Measurements from ENCODE around the gene ELFN2.

The ELFN2 gene

DNA sequence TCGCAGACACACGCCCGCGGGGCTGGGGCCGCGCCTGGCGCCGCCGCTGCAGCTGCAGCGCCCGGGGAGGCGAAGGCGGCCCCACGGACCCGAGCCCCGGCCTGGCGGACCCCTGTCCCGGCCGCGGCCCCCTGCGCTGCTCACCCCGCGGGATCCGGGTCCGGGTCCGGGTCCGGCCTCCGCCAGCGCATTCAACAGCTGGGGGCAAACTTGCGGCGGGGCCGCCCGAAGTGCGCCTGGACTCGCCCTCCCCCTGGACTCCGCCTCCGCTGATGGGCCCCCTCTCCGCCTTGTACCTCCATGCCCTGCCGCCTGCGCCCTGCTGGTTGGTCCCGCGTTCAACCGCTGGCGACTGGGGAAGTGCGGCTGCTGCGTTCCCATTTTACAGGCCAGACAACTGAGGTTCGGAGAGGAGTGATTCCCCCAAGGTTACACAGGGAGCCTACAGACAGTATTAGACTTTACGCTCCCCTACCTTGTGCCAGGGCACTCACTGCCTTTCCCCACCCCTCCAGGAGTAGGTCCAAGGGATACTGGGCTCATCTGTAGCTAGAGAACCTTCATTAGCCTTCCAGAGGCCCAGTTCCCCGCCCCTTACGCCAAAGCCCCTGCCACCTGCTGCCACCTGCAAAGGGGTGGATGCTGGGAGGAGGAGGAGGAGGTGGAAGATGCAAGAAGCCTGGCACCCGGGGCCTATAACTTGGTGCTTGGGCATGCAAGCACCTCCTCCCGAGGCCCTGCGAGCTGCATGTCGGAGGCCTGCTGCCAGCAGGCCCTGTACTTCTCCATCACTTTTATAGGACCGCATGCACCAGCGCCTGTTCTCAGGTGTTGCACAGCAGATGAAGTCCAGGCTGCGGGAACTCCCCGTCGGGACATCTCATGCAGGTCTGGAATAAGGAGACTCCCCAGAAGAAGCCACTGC lies 694 bp upstream of the ELFN2 start:
- in situ Hi-C loops (cut with MboI; ENCODE audit: low sequenced_read_pairs) = no loop called here

DNA sequence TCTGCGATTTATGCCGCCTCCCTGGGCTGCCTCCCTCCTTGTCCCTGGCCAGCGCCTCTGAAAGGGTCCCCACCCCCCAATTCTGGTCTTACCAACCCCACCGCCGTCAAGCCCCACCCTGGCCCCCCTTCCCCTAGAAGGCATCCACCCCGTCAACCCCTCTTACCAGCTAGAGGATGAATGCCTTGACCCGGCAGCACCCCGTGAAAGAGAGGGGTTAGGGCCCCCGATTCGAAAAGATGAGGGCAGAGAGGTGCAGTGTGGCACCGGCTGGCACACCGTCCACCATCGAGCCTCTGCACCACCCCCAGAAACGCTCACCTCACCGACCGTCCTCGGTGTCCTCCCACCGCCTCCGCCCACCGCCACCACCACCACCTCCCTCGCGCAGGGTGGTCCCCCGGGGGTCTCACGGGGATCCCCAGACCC lies 559 bp downstream of the ELFN2 start:
- in situ Hi-C loops (cut with MboI; ENCODE audit: low sequenced_read_pairs) = no loop called here

DNA sequence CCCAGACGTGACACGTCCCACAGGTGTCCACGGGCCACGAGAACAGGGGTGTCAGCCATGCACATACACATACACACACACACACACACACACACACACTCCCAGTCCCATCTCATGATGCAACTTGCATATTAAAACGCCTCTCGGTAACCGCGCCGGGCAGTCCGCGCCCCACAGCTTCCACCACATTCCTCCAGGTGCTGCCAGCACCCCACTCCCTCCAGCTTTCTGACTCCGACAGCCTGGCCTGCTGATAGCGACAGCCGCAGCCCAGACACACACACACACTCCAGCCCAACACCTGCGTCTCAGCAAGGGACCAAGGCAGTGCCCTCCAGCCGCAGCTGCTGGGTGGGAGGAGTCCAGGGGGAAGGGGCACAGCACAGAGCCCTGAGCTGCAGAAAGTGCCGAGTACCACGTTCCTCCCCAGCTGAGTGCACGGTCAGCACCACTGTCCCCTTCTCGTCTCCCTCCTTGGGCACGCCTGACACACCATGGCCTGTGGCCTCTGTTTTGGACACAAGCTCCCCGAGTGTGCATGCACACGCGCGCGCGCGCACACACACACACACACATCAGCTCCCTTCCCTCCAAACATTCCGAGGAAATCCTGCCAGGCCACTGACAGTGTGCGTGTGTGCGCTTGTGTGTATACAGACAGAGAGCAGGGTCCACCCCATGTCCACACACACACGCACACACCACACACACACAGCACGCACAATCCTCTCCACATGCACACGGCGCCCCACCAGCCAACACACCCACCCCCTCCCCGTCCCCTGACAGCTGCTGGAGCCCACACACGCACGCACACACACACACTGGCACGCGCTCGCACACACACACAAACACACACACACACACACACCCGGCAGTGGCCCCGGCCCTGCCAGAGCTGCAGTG lies 1.2 kb downstream of the ELFN2 start:
- in situ Hi-C loops (cut with MboI; ENCODE audit: low sequenced_read_pairs) = no loop called here

DNA sequence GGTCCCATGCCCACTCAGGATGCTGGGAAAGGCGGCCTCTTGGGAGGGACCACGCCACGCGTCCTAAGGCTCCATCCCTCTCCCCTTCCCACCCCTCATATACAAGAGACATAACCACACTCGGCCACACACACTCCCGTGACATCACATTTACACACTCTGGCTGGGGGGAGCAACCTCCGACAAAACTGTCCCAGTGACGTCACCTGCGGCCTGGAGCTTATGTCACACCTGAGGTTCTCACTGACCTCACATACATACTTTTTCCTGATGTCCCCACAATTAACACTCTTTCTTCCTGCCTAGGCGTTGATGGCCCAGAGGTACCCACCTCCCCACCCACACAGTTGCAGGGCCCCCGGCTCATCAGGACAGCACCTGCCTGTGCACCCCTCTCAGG lies 1.9 kb downstream of the ELFN2 start:
- in situ Hi-C loops (cut with MboI; ENCODE audit: low sequenced_read_pairs) = no loop called here

DNA sequence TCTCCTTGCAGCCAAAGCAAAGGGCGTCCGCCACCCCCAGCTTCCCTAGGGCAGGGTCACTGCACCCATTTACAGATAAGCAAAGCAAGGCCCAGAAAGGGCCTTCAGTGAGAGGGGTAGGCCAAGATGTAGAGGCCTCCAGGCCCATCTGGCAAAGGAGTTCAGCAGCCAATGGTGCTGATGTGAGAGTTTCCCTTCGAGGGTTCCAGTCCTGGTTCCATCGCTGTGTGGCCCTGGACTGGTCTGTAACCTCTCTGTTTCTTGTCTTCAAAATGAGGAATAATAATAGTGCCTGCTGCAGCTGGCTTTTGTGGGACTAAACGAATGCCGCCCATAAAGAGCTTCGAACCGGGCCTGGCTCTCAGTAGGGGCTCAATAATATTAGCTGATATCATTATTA lies 4.0 kb downstream of the ELFN2 start:
- in situ Hi-C loops (cut with MboI; ENCODE audit: low sequenced_read_pairs) = no loop called here

DNA sequence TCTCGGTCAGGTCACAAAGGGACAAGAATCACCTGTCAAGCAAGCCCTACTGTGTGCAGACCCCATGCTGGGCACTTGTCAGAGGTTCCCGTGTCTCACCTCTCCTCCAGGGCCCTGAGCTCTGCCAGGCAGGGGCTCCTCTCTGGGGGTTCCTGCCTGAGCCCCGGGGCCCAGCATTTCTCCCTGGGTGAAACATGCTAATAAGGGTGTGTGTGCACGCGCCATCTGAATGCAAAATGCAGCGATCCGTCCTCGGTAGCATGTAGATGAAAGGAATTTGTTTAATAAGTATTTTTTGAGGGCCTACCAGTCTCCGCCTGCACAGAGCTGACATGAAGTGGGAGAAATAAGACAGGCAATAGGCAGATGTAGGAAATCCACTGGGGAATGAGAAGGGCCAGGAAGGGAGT lies 5.8 kb downstream of the ELFN2 start:
- in situ Hi-C loops (cut with MboI; ENCODE audit: low sequenced_read_pairs) = no loop called here

DNA sequence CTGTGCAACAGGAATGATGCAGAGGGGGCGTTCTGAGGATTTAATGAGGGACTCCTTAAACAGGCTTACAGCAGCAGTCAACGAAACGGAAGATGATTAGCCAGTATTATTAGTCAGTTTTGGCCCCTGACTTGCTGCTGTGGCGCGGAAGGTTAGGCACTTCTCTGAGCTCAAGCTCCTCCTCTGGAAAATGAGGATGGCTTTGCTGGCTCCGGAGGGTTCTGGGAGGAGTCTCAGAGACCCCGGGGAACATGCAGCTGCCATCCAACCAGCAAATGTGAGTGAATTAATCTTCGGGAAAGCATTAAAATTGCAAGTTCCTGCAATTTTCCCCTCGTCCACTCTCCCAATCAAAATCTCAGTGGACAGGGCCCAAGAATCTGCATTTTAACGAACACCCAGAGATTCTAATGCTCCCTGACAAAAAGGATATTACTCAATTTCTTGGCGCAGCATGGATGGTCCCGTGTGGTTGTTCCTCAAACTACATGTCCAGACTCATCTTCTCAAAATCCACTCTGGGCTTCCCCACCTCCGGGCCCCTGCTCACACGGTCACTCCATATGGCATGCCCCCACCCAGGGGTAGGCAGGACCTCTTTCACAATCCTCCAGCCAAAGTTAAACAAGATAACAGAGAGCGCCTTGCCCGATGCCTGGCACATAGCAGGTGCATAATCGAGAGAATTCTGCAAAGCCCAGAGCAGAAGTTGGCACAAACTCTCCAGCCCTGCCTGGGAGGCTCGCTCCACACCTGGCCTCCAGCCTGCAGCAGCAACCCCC lies 6.4 kb downstream of the ELFN2 start:
- in situ Hi-C loops (cut with MboI; ENCODE audit: low sequenced_read_pairs) = no loop called here

DNA sequence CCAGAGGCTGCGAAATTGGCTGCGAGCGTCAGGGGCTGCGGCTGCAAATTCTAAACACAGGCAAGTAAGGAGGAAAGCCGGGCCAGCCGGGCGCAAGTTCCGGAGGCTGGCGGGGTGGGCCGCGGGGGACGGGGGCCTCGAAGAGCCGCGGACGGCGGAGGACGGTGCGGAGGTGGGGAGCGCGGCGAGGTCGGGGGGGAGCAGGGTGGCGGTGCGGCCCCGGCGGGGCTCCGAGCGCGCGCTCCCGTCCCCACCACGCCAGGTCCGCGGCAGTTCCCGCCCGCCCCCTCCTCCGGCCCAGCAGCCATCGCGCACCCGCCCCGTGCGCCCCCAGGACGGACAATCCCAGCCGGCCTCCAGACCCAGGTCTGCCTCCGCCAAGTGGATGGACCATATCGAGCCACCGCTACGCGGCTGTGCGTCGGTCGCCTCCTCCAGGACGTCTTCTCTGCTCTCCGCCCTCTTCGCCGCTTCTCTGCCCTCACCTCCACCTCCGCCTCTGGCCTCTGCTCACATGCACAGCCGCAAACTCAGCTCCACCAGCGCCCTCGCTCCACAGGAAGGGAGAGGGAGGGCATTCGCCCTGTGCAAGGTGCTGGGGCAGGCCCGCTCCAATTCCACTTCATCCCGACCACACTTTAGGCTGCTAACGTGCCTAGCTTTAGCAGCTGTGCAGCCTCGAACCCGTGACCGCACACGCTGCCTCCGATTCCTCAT lies 7.2 kb downstream of the ELFN2 start:
- in situ Hi-C loops (cut with MboI; ENCODE audit: low sequenced_read_pairs) = no loop called here

DNA sequence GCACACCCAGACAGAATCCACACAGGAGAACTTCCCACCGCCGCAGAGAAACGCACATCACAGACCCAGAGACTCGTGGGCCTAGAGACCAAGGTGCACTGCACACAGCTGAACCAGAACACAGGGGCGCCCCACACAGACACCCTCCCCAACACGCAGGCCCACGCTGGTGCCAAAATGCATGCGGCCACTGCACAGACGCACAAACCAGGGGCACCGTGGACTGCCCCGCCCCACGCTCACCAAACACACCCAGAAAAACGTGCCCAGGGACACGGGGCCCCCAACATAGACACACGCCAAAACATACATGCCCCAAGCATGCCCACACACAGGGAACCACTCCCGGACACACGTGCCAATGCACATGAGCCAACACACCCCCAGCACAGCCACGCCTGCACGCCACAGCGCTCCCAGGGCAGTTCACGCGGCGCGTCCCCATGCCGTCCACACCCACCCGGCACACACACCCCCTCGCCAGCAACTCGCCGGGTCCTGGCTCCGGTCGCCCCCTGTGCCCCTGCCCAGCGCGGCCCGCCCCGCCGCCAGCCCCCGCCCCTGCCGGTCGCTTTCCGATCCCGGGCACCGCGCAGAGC lies 7.8 kb downstream of the ELFN2 start:
- in situ Hi-C loops (cut with MboI; ENCODE audit: low sequenced_read_pairs) = no loop called here

DNA sequence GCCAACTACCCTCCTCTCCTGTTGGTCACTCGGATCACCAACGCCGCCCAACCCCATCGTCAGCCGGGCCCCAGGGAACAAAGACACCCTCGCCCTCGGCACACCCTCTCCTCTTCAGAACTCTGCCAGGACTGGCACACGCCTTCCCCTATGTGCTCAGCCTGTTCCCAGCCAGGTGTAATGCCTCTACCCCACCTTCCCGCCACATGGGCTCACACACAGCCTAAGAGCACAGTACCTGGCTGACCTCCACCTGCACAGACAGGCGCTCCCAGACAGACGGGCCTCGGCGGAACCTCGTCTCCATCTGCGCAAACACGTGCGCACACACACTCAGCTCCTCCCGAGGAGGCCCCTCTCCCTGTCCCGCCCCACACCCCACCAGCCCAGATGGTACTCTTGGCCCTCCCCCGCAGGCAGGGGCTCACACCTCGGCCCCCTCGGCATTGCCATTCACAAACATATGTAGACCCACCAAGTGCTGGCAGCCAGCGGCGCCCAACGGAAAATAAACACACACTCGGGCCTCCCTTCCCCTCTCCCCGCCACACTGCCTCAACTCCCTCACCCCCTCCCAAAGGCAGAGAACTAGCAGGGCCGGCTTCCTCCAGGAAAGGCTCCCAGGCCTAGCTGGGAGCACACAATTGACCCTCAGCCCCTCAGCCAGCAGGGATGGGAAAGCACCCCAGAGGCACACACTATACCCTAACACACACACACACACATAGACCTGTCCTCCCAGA lies 8.5 kb downstream of the ELFN2 start:
- in situ Hi-C loops (cut with MboI; ENCODE audit: low sequenced_read_pairs) = no loop called here

DNA sequence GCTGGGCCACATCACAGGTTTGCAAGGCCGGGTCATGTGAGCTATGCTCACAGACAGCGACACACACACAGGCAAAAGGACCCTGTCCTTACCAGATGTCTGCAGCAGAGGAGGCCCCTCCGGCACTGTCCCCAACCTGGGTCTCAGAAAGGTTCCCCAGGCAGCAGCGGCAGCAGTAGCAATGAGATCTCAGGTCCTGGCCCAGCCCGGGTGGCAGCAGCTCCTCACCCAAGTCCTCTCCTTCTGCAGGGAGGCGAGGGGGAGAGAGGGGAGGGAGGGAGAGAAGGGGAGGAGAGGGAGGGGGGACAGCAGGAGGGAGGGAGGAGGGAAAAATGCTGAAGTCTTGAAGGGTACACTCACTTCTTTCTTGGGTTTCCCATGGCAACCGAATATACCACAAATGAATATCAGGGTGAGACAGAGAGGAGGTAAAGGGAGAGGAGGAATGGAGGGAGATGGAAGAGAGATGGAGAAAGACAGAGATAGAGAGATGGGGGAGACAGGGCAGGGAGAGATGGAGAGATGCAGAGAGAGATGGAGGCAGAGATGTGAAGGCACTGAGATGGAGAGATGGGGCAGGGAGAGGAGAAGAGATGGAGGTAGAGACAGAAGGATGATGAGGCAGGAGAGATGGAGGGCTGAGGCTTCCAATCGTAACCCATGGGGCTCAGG lies 9.5 kb downstream of the ELFN2 start:
- in situ Hi-C loops (cut with MboI; ENCODE audit: low sequenced_read_pairs) = no loop called here

DNA sequence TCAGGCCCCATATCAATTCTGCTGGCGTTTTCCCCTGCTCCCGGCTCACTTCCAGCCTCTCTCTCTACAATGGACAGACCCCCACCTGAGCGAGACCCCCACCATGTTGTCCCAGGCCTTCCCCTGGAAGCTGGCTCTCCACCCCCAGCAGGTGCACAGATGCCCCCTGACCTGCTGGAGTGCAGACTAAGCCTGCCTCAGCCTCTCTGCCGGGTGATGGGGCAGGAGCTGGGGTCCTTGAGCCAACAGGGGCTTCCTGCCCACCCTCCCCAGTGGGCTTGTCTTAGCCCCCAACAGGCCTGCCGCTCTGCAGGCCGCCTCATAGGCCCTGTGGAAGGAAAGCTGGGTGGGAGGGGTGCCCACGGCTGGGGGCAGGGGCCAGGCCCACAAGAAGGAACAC lies 10.0 kb downstream of the ELFN2 start:
- in situ Hi-C loops (cut with MboI; ENCODE audit: low sequenced_read_pairs) = no loop called here

DNA sequence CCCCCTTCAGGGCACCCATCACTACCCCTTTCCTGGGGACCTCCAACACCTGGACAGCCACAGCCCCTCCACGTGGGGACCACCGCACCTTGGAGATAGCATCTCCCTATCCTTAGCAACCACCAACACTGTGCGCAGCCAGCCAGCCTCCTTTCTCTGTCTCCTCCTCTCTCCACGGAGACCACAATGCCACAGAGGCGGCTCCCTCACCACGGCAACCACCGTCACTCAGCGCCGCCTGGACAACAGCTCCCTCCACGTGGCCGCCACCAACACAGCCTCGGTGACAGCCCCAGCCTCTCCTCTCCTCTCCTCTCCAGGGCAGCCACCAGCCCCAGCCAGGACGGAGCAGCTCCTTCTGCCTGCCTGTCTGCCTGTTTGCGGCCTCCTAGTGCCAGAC lies 10.5 kb downstream of the ELFN2 start:
- in situ Hi-C loops (cut with MboI; ENCODE audit: low sequenced_read_pairs) = no loop called here

DNA sequence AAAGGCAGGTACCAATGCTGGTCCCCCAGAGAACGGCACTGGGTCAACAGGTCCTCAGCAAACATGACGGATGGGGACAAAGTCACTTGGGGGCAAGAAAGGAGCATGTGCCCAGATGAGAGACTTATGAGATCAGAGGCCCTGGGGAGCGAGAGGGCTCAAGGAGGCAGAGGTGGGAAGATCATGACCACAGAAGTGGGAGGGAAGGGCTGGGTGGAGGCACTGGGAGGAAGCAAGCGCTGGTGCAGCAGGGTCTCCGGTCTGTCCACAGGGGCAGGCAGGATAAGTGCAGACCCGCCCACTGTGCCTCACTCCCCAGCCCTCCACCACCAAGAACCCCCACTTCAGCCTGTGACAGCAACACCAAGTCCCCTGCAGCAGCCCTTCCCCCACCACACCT lies 10.9 kb downstream of the ELFN2 start:
- in situ Hi-C loops (cut with MboI; ENCODE audit: low sequenced_read_pairs) = no loop called here

DNA sequence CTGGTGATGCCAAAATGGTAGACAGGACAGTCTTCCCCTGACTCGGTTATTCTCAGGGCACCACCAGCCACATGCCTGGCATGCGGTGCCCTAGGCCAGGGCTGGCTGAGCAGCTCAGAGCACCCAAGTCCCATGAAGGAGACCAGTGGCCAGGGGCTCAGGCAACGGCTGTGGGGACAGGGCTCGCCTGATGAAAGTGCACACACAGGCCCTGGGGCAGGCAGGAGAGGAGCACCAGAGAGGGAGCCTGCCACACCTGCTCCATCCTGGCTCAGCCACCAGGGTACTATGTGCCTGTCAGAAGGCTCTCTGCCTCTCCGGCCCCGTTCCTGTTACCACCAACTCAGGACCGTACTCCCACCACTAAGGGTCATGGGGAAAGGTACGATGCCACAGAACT lies 12.1 kb downstream of the ELFN2 start:
- in situ Hi-C loops (cut with MboI; ENCODE audit: low sequenced_read_pairs) = no loop called here

DNA sequence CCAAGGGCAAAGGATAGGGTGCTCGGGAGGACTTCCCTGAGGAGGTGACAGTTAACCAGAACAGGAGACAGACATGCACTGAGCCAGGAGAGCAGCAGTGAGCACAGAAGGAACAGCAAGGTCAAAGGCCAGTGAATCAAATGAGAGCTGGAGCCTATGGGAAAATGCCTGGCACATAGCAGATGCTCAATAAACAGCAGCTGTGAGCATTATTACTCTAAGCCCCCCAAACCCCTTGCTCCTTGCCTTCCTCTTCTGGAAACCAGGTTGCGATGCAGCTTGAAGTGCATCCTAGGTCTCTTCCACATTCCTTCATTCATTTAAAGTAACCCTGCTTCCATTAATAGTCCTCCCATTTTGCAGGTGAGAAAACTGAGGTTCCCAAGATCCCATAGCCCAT lies 13.0 kb downstream of the ELFN2 start:
- in situ Hi-C loops (cut with MboI; ENCODE audit: low sequenced_read_pairs) = no loop called here

DNA sequence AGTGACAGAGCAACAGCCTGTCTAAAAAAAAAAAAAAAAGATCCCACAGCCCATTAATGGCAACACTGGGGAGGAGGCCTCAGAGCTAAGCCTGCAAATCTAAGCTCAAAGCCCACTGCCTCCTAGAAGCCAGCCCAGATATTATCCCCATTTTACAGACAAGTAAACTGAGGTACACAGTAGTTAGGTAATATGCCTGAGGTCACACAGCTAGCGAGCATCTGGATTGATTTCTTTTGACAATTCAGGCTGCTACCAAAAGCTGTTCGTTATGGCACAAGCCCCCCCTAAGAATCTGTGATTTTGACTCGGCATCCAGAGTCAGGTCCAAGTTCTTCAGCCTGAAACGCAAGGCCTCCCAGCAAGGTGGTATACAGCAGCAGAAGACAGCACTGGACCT lies 13.7 kb downstream of the ELFN2 start:
- in situ Hi-C loops (cut with MboI; ENCODE audit: low sequenced_read_pairs) = no loop called here

DNA sequence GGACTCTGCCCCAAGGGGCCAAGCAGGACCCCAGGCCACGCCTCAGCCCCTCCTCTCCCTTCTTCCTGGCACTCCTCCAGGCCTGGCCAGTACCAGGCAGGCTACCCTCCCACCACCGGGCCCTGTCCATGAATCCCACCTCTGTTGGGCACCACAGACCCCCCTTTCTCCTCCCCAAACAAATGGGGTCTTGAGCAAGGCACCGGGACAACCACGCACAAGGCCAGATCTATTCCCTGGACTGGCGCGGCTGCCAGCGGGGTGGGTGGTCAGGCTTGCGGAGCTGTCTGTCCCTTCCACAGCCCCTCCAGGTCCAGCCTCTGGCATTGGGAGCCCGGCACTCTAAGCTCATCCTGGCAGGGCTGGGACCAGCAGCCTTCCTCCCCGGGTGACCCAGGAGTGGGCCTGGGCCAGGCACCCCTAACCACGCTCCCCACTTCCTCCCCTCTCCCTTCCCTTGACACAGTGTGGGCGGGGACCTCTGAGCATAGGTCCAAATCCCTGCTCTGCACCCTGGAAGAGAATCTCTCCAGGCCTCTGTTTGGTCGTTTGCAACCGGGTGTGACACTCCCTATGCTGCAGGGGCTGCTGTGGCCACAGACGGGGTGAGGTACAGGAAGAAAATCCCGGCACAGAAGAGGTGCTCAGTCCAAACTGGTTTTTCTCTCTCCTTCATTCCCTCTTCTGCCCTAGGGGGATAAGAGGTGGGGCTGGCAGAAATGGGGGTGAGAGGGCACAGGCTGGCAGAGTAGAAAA lies 14.6 kb downstream of the ELFN2 start:
- in situ Hi-C loops (cut with MboI; ENCODE audit: low sequenced_read_pairs) = no loop called here
